Measurements from ENCODE around the gene PGD.

DNA sequence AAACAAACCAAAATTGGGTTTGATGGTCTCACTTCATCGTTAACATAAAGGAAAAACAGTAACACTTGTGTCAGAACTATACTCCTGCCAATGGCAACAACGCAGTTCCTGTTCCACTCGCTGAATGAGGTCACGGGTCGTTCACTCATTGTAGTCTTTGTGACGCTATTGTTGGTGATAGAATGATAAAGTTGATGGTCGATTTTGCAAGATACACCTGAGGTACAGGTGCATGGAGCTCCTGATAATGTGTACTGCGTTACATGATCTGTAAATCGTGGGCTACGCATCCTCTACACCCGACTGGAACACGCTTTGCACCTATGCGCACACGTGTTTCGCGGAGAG, 31.0 kb downstream of the PGD start:
- TF ChIP-seq, protein P1, sequence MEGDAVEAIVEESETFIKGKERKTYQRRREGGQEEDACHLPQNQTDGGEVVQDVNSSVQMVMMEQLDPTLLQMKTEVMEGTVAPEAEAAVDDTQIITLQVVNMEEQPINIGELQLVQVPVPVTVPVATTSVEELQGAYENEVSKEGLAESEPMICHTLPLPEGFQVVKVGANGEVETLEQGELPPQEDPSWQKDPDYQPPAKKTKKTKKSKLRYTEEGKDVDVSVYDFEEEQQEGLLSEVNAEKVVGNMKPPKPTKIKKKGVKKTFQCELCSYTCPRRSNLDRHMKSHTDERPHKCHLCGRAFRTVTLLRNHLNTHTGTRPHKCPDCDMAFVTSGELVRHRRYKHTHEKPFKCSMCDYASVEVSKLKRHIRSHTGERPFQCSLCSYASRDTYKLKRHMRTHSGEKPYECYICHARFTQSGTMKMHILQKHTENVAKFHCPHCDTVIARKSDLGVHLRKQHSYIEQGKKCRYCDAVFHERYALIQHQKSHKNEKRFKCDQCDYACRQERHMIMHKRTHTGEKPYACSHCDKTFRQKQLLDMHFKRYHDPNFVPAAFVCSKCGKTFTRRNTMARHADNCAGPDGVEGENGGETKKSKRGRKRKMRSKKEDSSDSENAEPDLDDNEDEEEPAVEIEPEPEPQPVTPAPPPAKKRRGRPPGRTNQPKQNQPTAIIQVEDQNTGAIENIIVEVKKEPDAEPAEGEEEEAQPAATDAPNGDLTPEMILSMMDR (optimal IDR thresholded peaks at IDR 0.05 in 1 of 3, IDR thresholded peaks at IDR 0.05 in 1 of 3, conservative IDR thresholded peaks at IDR 0.05 in 1 of 3; ENCODE audit: extremely low read depth in 1 of 3, insufficient read depth in 2 of 3, low read length in 3 of 3): no peak
- TF ChIP-seq EZH2 (IDR thresholded peaks at IDR 0.05; ENCODE audit: low read length): no peak
